ENCODE results near the gene WDR45B.

DNA sequence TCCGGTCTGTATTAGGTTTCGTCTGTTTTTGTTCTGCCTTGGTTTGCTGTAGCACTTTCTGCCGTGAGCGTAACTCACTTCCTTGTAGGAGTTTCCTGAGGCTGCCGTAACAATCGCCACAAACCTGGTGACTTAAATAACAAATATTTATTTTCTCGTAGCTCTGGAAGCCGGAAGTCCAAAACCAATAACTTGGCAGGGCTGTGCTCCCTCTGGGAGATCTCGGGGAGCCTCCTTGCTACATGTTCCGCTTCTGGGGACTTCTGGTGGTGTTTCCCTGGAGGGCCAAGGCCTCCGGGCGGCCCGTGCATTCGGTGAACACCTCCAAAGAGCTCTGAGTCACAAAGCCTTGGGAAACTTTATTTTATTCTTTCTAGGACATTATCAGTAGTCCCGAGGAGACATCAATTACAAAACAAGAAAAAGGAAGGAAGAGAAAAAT, 6.8 kb upstream of the WDR45B start:
- TF ChIP-seq, protein P1, sequence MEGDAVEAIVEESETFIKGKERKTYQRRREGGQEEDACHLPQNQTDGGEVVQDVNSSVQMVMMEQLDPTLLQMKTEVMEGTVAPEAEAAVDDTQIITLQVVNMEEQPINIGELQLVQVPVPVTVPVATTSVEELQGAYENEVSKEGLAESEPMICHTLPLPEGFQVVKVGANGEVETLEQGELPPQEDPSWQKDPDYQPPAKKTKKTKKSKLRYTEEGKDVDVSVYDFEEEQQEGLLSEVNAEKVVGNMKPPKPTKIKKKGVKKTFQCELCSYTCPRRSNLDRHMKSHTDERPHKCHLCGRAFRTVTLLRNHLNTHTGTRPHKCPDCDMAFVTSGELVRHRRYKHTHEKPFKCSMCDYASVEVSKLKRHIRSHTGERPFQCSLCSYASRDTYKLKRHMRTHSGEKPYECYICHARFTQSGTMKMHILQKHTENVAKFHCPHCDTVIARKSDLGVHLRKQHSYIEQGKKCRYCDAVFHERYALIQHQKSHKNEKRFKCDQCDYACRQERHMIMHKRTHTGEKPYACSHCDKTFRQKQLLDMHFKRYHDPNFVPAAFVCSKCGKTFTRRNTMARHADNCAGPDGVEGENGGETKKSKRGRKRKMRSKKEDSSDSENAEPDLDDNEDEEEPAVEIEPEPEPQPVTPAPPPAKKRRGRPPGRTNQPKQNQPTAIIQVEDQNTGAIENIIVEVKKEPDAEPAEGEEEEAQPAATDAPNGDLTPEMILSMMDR (conservative IDR thresholded peaks at IDR 0.05; ENCODE audit: low read length), result no peak
- no peak for TF ChIP-seq EZH2phosphoT487 (IDR thresholded peaks at IDR 0.05; ENCODE audit: borderline replicate concordance, low read depth, low read length)
